Measurements from ENCODE around the gene NPTN.

The NPTN gene

GRCh38 chr15:73631915-73632669, 1.1 kb downstream of the NPTN start:
- FAIRE-seq: no peak

GRCh38 chr15:73630921-73631362, 2.2 kb downstream of the NPTN start:
- no peak for FAIRE-seq

GRCh38 chr15:73629798-73630429, 3.3 kb downstream of the NPTN start:
- FAIRE-seq: no peak

GRCh38 chr15:73628976-73629797, 4.0 kb downstream of the NPTN start:
- FAIRE-seq: no peak

- no peak for FAIRE-seq
Measured at GRCh38 chr15:73628102-73628501, 5.1 kb downstream of the NPTN start.

- no peak for FAIRE-seq
Measured at GRCh38 chr15:73626072-73626471, 7.1 kb downstream of the NPTN start.

- FAIRE-seq: no peak
Measured at GRCh38 chr15:73624530-73624929, 8.7 kb downstream of the NPTN start.

GRCh38 chr15:73621286-73621826, 11.8 kb downstream of the NPTN start:
- FAIRE-seq: no peak

GRCh38 chr15:73620078-73620477, 13.1 kb downstream of the NPTN start:
- no peak for FAIRE-seq

GRCh38 chr15:73617913-73618312, 15.3 kb downstream of the NPTN start:
- no peak for FAIRE-seq

GRCh38 chr15:73617301-73617831, 15.8 kb downstream of the NPTN start:
- FAIRE-seq: no peak

GRCh38 chr15:73608941-73609340, 24.2 kb downstream of the NPTN start:
- no peak for FAIRE-seq

- FAIRE-seq: no peak
Measured at GRCh38 chr15:73608475-73608874, 24.7 kb downstream of the NPTN start.

GRCh38 chr15:73607843-73608242, 25.3 kb downstream of the NPTN start:
- FAIRE-seq: no peak

GRCh38 chr15:73607405-73607804, 25.8 kb downstream of the NPTN start:
- FAIRE-seq: no peak

GRCh38 chr15:73605759-73606436, 27.3 kb downstream of the NPTN start:
- no peak for FAIRE-seq

GRCh38 chr15:73604477-73604876, 28.7 kb downstream of the NPTN start:
- no peak for FAIRE-seq

- no peak for FAIRE-seq
Measured at GRCh38 chr15:73602992-73603391, 30.2 kb downstream of the NPTN start.

- no peak for FAIRE-seq
Measured at GRCh38 chr15:73602446-73602843, 30.7 kb downstream of the NPTN start.

GRCh38 chr15:73601451-73602445, 31.4 kb downstream of the NPTN start:
- FAIRE-seq: no peak

All from colon (tissue), 2 donors.